H1 (cell line): ENCODE data around the gene SULT2B1. TPM values are rescaled to one million over a fixed set of nuclear protein-coding genes. Genes with fewer than 3 reads are reported as not detected.
A peak's percentile ranks its signal among the peaks of the same experiment; 100 is the strongest.

Source experiments
- CBX5 ChIP-seq: fragments of 300-800, 300-1000 bp; sonication (generic); IDR thresholded peaks from 2 replicates; pipeline ENCODE4 v1.7.1; 2016; ENCODE audit warnings: antibody characterized with exemption, low read length, low read depth
- CHD2 ChIP-seq: IDR thresholded peaks from 2 replicates; pipeline ENCODE4 v1.6.1; 2012; ENCODE audit warnings: low read length, improper control_type of control experiment
- CTCF ChIP-seq, 3 experiments: IDR thresholded peaks; 1 replicate in 2 of 3; 2 replicates in 1 of 3; pipeline versions ENCODE4 v1.5.1 to v1.6.1; 2011; ENCODE audit warnings: low read length in 3 of 3, mild to moderate bottlenecking in 3 of 3, inconsistent platforms in 2 of 3, low read depth in 1 of 3, moderate library complexity in 1 of 3; ENCODE audit not compliant: insufficient read depth in 1 of 3; ENCODE audit errors: control extremely low read depth in 1 of 3
- E2F6 ChIP-seq: IDR thresholded peaks from 2 replicates; pipeline ENCODE4 v1.6.1; 2012; ENCODE audit warnings: inconsistent platforms
- EGR1 ChIP-seq: IDR thresholded peaks from 2 replicates; pipeline ENCODE4 v1.6.1; 2011; ENCODE audit warnings: low read depth, low read length, borderline replicate concordance
- EP300 ChIP-seq, 2 experiments: IDR thresholded peaks; 1 replicate in 1 of 2; 2 replicates in 1 of 2; pipeline ENCODE4 v1.6.1; 2011 to 2012; ENCODE audit warnings: low read depth in 2 of 2, low read length in 2 of 2, mild to moderate bottlenecking in 2 of 2, borderline replicate concordance in 1 of 2, inconsistent platforms in 1 of 2, moderate library complexity in 1 of 2
- PHF8 ChIP-seq: fragments of 200-600 bp; sonication (generic); conservative IDR thresholded peaks from 2 replicates; pipeline ENCODE4 v1.7.1; 2012; ENCODE audit warnings: low read depth, mild to moderate bottlenecking, inconsistent platforms, low read length, moderate library complexity
- RFX5 ChIP-seq: IDR thresholded peaks from 2 replicates; pipeline ENCODE4 v1.6.1; 2011; ENCODE audit warnings: low read depth, low read length, improper control_type of control experiment, borderline replicate concordance
- RNF2 ChIP-seq: fragments of 200-900, 300-1000 bp; sonication (generic); IDR thresholded peaks from 2 replicates; pipeline ENCODE4 v1.7.1; 2016; ENCODE audit warnings: borderline replicate concordance, low read depth, mild to moderate bottlenecking, antibody characterized with exemption, low read length; ENCODE audit not compliant: poor library complexity, severe bottlenecking; ENCODE audit errors: missing control alignments
- SAP30 ChIP-seq: fragments of 300-600 bp; sonication (generic); IDR thresholded peaks from 2 replicates; pipeline ENCODE4 v1.7.1; 2012; ENCODE audit warnings: low read length, moderate library complexity, mild to moderate bottlenecking, inconsistent platforms; ENCODE audit not compliant: insufficient read depth, insufficient replicate concordance
- SIN3A ChIP-seq, 2 experiments: IDR thresholded peaks in 1 of 2; conservative IDR thresholded peaks in 1 of 2; 2 replicates each; pipeline ENCODE4 v1.6.1; 2011 to 2012; ENCODE audit warnings: low read length in 2 of 2, improper control_type of control experiment in 1 of 2, low read depth in 1 of 2, mild to moderate bottlenecking in 1 of 2
- SP4 ChIP-seq: IDR thresholded peaks from 2 replicates; pipeline ENCODE4 v1.6.1; 2012; ENCODE audit warnings: low read length, inconsistent platforms
- TAF1 ChIP-seq: IDR thresholded peaks from 2 replicates; pipeline ENCODE4 v1.6.1; 2011; ENCODE audit warnings: mild to moderate bottlenecking, low read depth, low read length
- TAF7 ChIP-seq: optimal IDR thresholded peaks from 2 replicates; pipeline ENCODE3; 2011; ENCODE audit warnings: low read depth, mild to moderate bottlenecking, inconsistent platforms, low read length, moderate library complexity, borderline replicate concordance
- polyA plus RNA-seq, 7 experiments: library from polyadenylated mRNA; depleted of rRNA in 3 of 7; stranded (reverse) in 5 of 7; unstranded in 2 of 7; fragments of >200 nt in 5 of 7; fragments of 200-250 nt in 2 of 7; gene quantifications; 1 replicate in 5 of 7; 2 replicates in 1 of 7; 4 replicates in 1 of 7; pipeline versions ENCODE4 v1.2.1 to v1.2.3, GENCODE V29; 2011 to 2013; ENCODE audit warnings: missing spikeins in 2 of 7, mixed read lengths in 2 of 7
- total RNA-seq: library from RNA; stranded (reverse); fragmentation: NEBNext Ultra II Directional; extraction: Animal tissue kit (Norgen Biotek cat#: 25700); gene quantifications from 2 replicates; pipeline ENCODE4 v1.2.1, GENCODE V29; 2021

SULT2B1 gene
- total and polyA plus RNA-seq, 2 of the 8 experiments (the other 6 are each of a cell fraction or from before 2014, with no cell fraction given): 1.5 to 2.6 TPM

GRCh38 chr19:48636859-48637448 is 85.0 kb downstream of the SULT2B1 start, which contains the start of gene DBP (continued):
- TF ChIP-seq SAP30 (peak; percentile 37), CHD2 (no peak), PHF8 (peak; percentile 28; the same call in 1 of the 2 replicates), SP4 (no peak), CBX5 (no peak), SIN3A (conservative IDR thresholded peaks at IDR 0.05 in 1 of 2, IDR thresholded peaks at IDR 0.05 in 1 of 2; ENCODE audit: low read depth in 1 of 2, low read length in 2 of 2) (0 out of 4 replicates have a peak, but pooled peaks of 1 of the 2 experiments have one; percentile 12), RNF2 (no peak), RFX5 (no peak), TAF1 (0 out of 2 replicates have a peak, but pooled peaks have one; percentile 18), CTCF (IDR thresholded peaks at IDR 0.05; ENCODE audit: control extremely low read depth in 1 of 3, insufficient read depth in 1 of 3, low read depth in 1 of 3, low read length in 3 of 3) (peak in 1 of 3 experiments; percentile 13; a peak in 1 of 4 replicates), EP300 (IDR thresholded peaks at IDR 0.05; ENCODE audit: borderline replicate concordance in 1 of 2, low read depth in 2 of 2, low read length in 2 of 2) (no peak), E2F6 (no peak), TAF7 (no peak), EGR1 (no peak)
